HG02981 (cell line): ENCODE results near the gene SLC35A3.

Source experiments
- ATAC-seq: cut with Tn5 transposase; IDR thresholded peaks from one replicate; pipeline ENCODE4 v1.9.1; 2021; ENCODE audit warnings: mild to moderate bottlenecking, moderate library complexity; ENCODE audit not compliant: unreplicated experiment

The SLC35A3 gene

GRCh38 chr1:100074604-100075395 is 105.0 kb downstream of the SLC35A3 start:
- ATAC-seq: no peak

GRCh38 chr1:100075773-100076172 is 106.0 kb downstream of the SLC35A3 start:
- peak; percentile 50 for ATAC-seq

- ATAC-seq: peak; percentile 2
Observed at GRCh38 chr1:100076319-100076718, 106.5 kb downstream of the SLC35A3 start.

DNA sequence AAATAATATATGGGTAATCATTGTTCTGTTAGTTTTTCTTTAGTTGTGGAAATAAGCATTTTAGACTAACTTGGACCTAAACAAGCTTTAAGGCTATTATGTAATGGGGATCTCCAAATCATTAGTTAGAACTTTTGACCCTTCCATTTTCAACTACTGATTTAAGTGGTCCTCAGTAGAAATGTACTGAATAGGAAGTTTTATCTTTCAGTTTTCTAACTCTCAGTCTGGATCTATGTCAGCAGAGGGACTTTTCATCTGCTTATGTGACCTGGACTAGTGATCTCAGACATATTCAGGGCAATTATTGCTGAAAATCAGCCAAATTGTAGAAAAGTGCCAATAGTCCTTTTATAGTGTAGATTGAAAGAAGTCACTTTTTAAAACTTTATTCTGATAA is 106.9 kb downstream of the SLC35A3 start:
- ATAC-seq: peak; percentile 63

DNA sequence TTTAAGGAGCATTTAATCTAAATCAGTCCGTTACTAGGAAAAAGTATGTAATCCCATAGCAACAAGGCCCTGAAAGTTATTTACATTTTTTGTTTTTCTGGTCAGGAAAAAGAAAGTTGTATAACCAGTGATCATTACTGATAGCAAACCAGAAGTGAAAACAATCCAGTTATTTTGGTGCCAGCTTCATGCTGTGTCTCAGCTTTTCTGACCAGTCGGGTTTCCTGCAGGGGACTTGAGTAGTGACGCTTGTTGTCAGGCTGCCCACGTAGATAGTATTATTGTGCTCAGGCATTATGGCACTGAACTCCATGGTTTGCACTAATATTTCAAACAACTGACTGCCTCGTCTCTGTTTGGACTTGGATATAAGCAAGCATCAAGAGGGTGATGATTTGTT is 107.7 kb downstream of the SLC35A3 start:
- peak; percentile 55 for ATAC-seq

DNA sequence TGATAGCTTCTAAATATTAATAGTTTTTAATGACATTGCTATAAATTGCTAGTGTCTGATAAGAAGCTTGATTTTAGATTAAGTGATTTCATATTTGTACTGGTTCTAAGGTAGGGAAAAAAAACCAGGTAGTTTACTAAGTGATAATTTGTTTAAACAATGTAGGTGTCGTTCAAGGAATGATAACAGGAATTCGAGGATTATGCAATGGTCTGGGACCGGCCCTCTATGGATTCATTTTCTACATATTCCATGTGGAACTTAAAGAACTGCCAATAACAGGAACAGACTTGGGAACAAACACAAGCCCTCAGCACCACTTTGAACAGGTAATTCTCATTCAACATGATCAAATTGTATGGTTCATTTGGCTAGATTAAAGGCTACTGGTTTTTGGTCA is 110.5 kb downstream of the SLC35A3 start:
- ATAC-seq: no peak
